Stimulated activated CD4-positive, alpha-beta T cell treated with anti-CD3 and anti-CD28 coated beads, TNF-alpha, amount 100 ng/mL, for 1 hour (primary cell): Measurements from ENCODE around the gene SPDYE2.
"Not testable (repeated sequence)": the region's sequence is repeated elsewhere in the genome, so short reads cannot be mapped to it uniquely, and the experiment has no call there.

ENCODE experiments used
- DNase-seq, 3 donors: peaks; one replicate each; pipeline ENCODE4 v3.0.0-alpha.2; 2020; ENCODE audit warnings: low read depth in 3 of 3, low spot score in 1 of 3

Gene SPDYE2

GRCh38 chr7:102550808-102551422 is at the start of gene SPDYE2:
Gene SPDYE2, plus strand, starts transcription at chr7:102551226. Its CDS starts 2,030 bp downstream, at chr7:102553256.
- not testable (repeated sequence) for DNase-seq

GRCh38 chr7:102503141-102503540 is 47.9 kb upstream of the SPDYE2 start:
- DNase-seq, result not testable (repeated sequence)

- DNase-seq, result not testable (repeated sequence)
These were observed 45.5 kb upstream of the SPDYE2 start for GRCh38 chr7:102505298-102506185.

- not testable (repeated sequence) for DNase-seq
These were observed 43.5 kb upstream of the SPDYE2 start for GRCh38 chr7:102507410-102508088.

GRCh38 chr7:102510575-102510974 is 40.5 kb upstream of the SPDYE2 start:
- not testable (repeated sequence) for DNase-seq

GRCh38 chr7:102511860-102512522 is 39.0 kb upstream of the SPDYE2 start:
- not testable (repeated sequence) for DNase-seq

- not testable (repeated sequence) for DNase-seq
These were observed 38.3 kb upstream of the SPDYE2 start for GRCh38 chr7:102512642-102513221.

- DNase-seq, result not testable (repeated sequence)
These were observed 35.9 kb upstream of the SPDYE2 start for GRCh38 chr7:102514881-102515721.

GRCh38 chr7:102515889-102516288 is 35.1 kb upstream of the SPDYE2 start:
- DNase-seq, result not testable (repeated sequence)

GRCh38 chr7:102516951-102517350 is 34.1 kb upstream of the SPDYE2 start:
- not testable (repeated sequence) for DNase-seq

GRCh38 chr7:102517550-102518147 is 33.4 kb upstream of the SPDYE2 start, which contains the start of gene RASA4B:
Gene RASA4B, minus strand, starts transcription at chr7:102517777. Its CDS starts 67 bp downstream, at chr7:102517710.
- not testable (repeated sequence) for DNase-seq

GRCh38 chr7:102520797-102521196 is 30.2 kb upstream of the SPDYE2 start:
- not testable (repeated sequence) for DNase-seq

- DNase-seq, result not testable (repeated sequence)
These were observed 26.2 kb upstream of the SPDYE2 start for GRCh38 chr7:102524803-102525202.

- not testable (repeated sequence) for DNase-seq
These were observed 23.8 kb upstream of the SPDYE2 start for GRCh38 chr7:102527182-102527581.

GRCh38 chr7:102527822-102528793 is 22.9 kb upstream of the SPDYE2 start:
- DNase-seq, result not testable (repeated sequence)

GRCh38 chr7:102531583-102531982 is 19.4 kb upstream of the SPDYE2 start:
- not testable (repeated sequence) for DNase-seq

- not testable (repeated sequence) for DNase-seq
These were observed 18.9 kb upstream of the SPDYE2 start for GRCh38 chr7:102532127-102532526.

GRCh38 chr7:102535062-102535615 is 15.9 kb upstream of the SPDYE2 start:
- not testable (repeated sequence) for DNase-seq
